Fibroblast of the aortic adventitia (primary cell): ENCODE measurements around the gene MDM2. TPM values are rescaled to one million over a fixed set of nuclear protein-coding genes. Genes with fewer than 3 reads are reported as not detected.

ENCODE experiments used
- DNase-seq: peaks from one replicate; pipeline ENCODE4 v3.0.0-alpha.2; 2010; ENCODE audit warnings: low read depth
- H3K4me3 ChIP-seq: 2 replicates; pipeline ENCODE4 v1.5.1; 2011; ENCODE audit warnings: low read depth, mild to moderate bottlenecking, control low read depth, low read length, moderate library complexity
- total RNA-seq: library from RNA; depleted of rRNA; stranded (reverse); fragments of >200 nt; gene quantifications from 2 replicates; pipeline ENCODE4 v1.2.3, GENCODE V29; 2012; ENCODE audit warnings: low replicate concordance
- TF ChIP-seq, protein P1 (sequence below): IDR thresholded peaks from 2 replicates; pipeline ENCODE4 v1.5.1; 2011; ENCODE audit warnings: mild to moderate bottlenecking, low read length, control low read depth, inconsistent platforms; ENCODE audit not compliant: insufficient read depth

MDM2 gene
- total RNA-seq, 1 donor = 241 TPM

DNA sequence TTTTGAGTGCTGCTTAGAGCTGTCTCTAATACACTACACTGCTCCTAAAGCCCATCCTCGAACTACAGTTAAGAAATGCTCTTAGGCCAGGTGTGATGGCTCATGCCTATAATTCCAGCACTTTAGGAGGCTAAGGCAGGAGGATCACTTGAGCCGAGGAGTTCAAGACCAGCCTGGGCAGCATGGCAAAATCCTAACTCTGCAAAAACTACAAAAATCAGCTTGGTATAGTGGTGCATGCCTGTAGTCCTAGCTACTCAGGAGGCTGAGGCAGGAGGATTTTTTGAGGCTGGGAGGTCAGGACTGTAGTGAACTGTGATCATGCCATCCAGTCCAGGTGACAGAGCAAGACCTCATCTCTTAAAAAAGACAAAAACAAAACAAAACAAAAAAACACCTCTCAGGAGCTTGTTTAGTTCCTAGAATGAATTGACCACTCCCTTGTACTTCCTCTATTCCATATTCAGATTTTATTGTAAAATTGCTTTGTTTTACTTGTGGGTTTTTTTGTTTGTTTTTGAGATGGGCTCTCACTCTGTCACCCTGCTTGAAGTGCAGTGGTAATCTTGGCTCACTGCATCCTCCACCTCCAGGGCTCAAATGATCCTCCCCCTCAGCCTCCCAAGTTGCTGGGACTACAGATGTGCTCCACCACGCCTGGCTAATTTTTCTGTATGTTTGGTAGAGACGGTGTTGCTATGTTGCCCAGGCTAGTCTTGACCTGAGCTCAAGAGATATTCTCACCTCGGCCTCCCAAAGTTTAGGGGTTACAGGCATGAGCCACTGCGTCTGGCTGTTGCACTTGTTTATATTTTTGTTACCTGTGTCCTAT, 13.6 kb downstream of the MDM2 start:
- TF ChIP-seq, protein P1, sequence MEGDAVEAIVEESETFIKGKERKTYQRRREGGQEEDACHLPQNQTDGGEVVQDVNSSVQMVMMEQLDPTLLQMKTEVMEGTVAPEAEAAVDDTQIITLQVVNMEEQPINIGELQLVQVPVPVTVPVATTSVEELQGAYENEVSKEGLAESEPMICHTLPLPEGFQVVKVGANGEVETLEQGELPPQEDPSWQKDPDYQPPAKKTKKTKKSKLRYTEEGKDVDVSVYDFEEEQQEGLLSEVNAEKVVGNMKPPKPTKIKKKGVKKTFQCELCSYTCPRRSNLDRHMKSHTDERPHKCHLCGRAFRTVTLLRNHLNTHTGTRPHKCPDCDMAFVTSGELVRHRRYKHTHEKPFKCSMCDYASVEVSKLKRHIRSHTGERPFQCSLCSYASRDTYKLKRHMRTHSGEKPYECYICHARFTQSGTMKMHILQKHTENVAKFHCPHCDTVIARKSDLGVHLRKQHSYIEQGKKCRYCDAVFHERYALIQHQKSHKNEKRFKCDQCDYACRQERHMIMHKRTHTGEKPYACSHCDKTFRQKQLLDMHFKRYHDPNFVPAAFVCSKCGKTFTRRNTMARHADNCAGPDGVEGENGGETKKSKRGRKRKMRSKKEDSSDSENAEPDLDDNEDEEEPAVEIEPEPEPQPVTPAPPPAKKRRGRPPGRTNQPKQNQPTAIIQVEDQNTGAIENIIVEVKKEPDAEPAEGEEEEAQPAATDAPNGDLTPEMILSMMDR = no peak
- DNase-seq = no peak
- H3K4me3 ChIP-seq = no peak overlapping the region

DNA sequence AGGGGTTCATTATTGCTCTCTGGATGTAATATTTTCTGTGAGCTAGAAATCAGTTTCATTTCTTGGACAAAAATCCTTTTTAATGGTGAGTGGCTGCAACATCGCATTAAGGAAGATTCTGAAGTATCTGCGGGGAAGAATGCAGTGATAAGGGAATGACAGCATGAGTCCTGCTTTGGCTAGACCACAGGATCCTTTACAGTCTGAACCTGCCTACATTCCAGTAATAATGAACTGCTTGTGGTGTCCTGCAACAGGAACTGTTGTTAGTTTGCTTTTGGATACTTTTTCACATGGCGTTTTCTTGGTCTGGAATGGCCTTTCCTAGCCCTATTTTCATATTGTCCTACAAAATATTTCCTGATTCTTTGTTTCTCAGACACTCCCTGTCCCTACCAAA, 15.7 kb downstream of the MDM2 start:
- no peak overlapping the region for H3K4me3 ChIP-seq
- TF ChIP-seq, protein P1 = no peak
- DNase-seq = no peak

DNA sequence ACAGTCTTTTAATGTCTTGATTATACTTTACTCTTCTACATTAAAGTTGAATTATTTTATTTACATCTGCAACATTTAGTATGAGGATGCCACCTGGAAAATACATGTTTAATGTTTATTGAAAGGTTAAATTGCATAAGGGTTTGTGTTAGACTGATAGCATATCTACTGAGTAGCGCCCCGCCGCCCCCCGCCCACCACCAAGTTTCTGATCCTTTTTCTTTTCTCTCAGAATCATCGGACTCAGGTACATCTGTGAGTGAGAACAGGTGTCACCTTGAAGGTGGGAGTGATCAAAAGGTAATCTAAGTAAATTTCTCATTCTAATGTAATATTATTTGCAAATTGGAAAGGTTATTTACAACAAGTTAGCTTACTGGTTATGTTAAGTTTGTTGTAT, 16.2 kb downstream of the MDM2 start:
- TF ChIP-seq, protein P1 = no peak
- DNase-seq = no peak
- no peak overlapping the region for H3K4me3 ChIP-seq

DNA sequence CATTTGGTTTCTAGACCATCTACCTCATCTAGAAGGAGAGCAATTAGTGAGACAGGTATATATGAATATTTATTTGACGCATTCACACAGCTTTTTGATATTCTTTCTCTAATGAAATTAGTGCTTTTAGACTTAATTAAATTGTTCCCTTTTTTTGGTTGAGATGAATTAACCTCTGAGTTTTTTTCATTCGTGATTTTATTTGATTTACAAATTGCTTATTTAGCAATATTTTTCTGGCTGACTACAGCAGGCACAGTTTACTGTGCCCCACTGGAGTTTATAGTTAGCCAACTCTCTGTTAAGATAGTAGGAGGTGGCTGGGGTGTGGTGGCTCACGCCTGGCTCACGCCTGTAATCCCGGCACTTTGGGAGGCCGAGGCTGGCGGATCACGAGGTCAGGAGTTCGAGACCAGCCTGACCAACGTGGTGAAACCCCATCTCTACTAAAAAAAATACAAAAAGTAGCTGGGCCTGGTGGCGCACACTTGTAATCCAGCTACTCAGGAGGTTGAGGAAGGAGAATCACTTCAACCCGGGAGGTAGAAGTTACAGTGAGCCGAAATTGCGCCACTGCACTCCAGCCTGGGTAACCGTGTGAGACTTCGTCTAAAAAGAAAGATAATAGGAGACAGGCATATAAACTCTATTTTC, 16.7 kb downstream of the MDM2 start:
- H3K4me3 ChIP-seq = no peak overlapping the region
- no peak for DNase-seq
- TF ChIP-seq, protein P1 = no peak

DNA sequence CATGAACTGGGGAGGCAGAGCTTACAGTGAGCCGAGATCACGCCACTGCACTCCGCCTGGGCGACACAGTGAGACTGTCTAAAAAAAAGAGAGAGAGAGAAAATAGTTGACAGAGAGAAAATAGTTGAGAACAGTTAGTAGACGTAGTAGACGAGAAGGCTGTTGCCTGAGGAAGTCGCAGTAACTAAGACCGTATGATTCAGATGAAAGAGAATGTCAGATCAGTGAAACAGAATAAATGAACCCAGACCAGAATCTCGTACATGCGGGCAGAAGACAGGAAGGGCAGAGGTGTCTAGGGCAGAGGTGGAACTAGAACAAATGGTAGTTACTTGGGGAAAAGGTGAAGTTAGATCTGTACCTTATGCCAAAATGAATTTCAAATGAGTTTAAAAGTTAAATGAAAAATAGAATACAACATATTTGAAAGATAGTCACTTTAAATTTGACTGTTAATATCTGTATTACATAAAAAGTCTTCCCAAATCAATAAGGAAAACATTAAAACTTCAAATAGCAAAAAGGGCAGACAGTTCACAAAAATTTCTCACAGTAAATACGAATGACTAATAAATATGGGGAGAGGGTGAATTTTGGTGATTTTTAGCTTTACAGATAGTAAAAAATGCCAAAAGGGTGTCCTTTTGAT, 17.7 kb downstream of the MDM2 start:
- no peak overlapping the region for H3K4me3 ChIP-seq
- TF ChIP-seq, protein P1 = no peak
- no peak for DNase-seq

DNA sequence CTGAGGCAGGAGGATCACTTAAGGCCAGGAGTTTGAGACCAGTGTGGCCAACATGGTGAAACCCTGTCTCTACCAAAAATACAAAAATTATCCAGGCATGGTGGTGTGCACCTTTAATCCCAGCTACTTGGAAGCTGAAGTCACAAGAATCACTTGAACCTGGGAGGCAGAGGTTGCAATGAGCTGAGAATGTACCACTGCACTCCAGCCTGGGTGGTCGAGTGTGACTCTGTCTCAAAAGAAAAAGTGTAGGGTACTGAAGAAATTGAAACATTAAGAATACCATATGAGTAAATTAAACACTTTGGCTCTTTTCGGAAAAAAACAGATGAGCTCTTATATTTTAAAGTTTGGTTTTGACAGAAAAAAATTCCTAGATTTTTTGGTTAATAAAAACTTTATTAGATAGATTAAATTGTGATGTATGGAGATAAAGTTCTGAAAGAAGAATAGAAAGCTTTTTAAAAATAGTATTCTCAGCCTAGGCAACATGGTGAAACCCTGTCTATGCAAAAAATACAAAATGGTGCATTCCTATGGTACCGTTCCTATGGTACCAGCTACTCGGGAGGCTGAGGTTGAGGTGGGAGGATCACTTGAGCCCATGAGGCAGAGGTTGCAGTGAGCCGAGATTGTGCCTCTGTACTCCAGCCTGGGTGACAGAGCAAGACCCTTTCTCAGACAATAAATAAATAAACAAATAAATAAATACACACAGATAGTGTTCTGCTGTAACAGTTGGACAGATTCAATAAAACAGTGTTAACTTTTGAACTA, 20.1 kb downstream of the MDM2 start:
- H3K4me3 ChIP-seq = no peak overlapping the region
- DNase-seq = no peak
- TF ChIP-seq, protein P1 = no peak
